GM23338 (cell line): ENCODE measurements around the gene ZNF19. TPM values are rescaled to one million over a fixed set of nuclear protein-coding genes. Genes with fewer than 3 reads are reported as not detected.

Source experiments
- ATAC-seq: fragments of 200-7000 bp; cut with Tn5 transposase; 3 replicates; pipeline ENCODE4 v1.9.1; 2020
- DNase-seq: peaks from one replicate; pipeline ENCODE4 v3.0.0-alpha.2; 2015; ENCODE audit warnings: low spot score
- H2AFZ ChIP-seq: fragments of 200-600 bp; sonication (generic); 2 replicates; pipeline ENCODE4 v1.8.0; 2016; ENCODE audit warnings: antibody characterized with exemption, mild to moderate bottlenecking, moderate library complexity
- H3F3A ChIP-seq: fragments of 200-600 bp; sonication (generic); replicated peaks from 2 replicates; pipeline ENCODE4 v1.8.0; 2017; ENCODE audit warnings: antibody characterized with exemption, mixed run types, low read depth
- H3K27ac ChIP-seq: fragments of 200-600 bp; sonication (generic); 2 replicates; pipeline ENCODE4 v1.6.1; 2016; ENCODE audit warnings: low read depth
- H3K27me3 ChIP-seq: fragments of 200-600 bp; sonication (generic); 2 replicates; pipeline ENCODE4 v1.8.0; 2016; ENCODE audit warnings: mild to moderate bottlenecking, mixed run types, moderate library complexity; ENCODE audit not compliant: insufficient read depth
- H3K36me3 ChIP-seq: fragments of 200-600 bp; sonication (generic); 2 replicates; pipeline ENCODE4 v1.8.0; 2016; ENCODE audit warnings: mild to moderate bottlenecking; ENCODE audit not compliant: insufficient read depth
- H3K4me1 ChIP-seq: fragments of 200-600 bp; sonication (generic); 2 replicates; pipeline ENCODE4 v1.8.0; 2016; ENCODE audit warnings: mild to moderate bottlenecking, moderate library complexity; ENCODE audit not compliant: insufficient read depth
- H3K4me2 ChIP-seq: fragments of 200-600 bp; sonication (generic); 2 replicates; pipeline ENCODE4 v1.7.1; 2017; ENCODE audit warnings: mixed run types
- H3K4me3 ChIP-seq: fragments of 200-600 bp; sonication (generic); 2 replicates; pipeline ENCODE4 v1.6.1; 2016; ENCODE audit warnings: mixed run types
- H3K79me2 ChIP-seq: fragments of 200-600 bp; sonication (generic); replicated peaks from 2 replicates; pipeline ENCODE4 v1.8.0; 2017; ENCODE audit warnings: mild to moderate bottlenecking; ENCODE audit not compliant: insufficient read depth
- H3K9me2 ChIP-seq: fragments of 200-600 bp; sonication (generic); 2 replicates; pipeline ENCODE4 v1.8.0; 2017; ENCODE audit not compliant: insufficient read depth
- H4K20me1 ChIP-seq: fragments of 200-600 bp; sonication (generic); replicated peaks from 2 replicates; pipeline ENCODE4 v1.8.0; 2017; ENCODE audit warnings: mild to moderate bottlenecking; ENCODE audit not compliant: insufficient read depth
- H3K27ac Mint-ChIP-seq: 2 replicates; pipeline ENCODE4 v1.8.0; 2020; ENCODE audit warnings: inconsistent platforms, mild to moderate bottlenecking, moderate library complexity, mixed read lengths
- H3K27me3 Mint-ChIP-seq: 3 replicates; pipeline ENCODE4 v1.8.0; 2022; ENCODE audit warnings: low read depth, mild to moderate bottlenecking, moderate library complexity, mixed read lengths, inconsistent platforms; ENCODE audit not compliant: insufficient read depth, poor library complexity
- H3K36me3 Mint-ChIP-seq: 3 replicates; pipeline ENCODE4 v1.8.0; 2021; ENCODE audit warnings: low read depth, mild to moderate bottlenecking, inconsistent platforms, moderate library complexity, mixed read lengths
- H3K4me1 Mint-ChIP-seq: 3 replicates; pipeline ENCODE4 v1.8.0; 2020; ENCODE audit warnings: mild to moderate bottlenecking, inconsistent platforms, mixed read lengths
- H3K4me3 Mint-ChIP-seq: 3 replicates; pipeline ENCODE4 v1.8.0; 2021; ENCODE audit warnings: moderate library complexity, mild to moderate bottlenecking, inconsistent platforms, mixed read lengths
- H3K9me3 Mint-ChIP-seq: 3 replicates; pipeline ENCODE4 v1.8.0; 2020; ENCODE audit warnings: moderate library complexity, mild to moderate bottlenecking, inconsistent platforms, mixed read lengths
- CREB1 ChIP-seq: fragments of 250-450 bp; sonication (Bioruptor Pico); IDR thresholded peaks from 2 replicates; pipeline ENCODE4 v1.5.0; 2020; ENCODE audit warnings: low read depth, mild to moderate bottlenecking, moderate library complexity
- CTCF ChIP-seq, 2 experiments: fragments of 200-600 bp in 1 of 2; sonication (generic) in 1 of 2; conservative IDR thresholded peaks; 2 replicates each; pipeline versions ENCODE4 v1.5.1 to v1.6.1; 2016 to 2017; ENCODE audit warnings: antibody characterized with exemption in 2 of 2, low read depth in 2 of 2, mild to moderate bottlenecking in 2 of 2, moderate library complexity in 1 of 2
- JUNB ChIP-seq: IDR thresholded peaks from one replicate; pipeline ENCODE4 v1.6.1; 2016; ENCODE audit warnings: antibody characterized with exemption; ENCODE audit not compliant: unreplicated experiment
- POLR2AphosphoS5 ChIP-seq: IDR thresholded peaks from 2 replicates; pipeline ENCODE4 v1.6.1; 2016; ENCODE audit warnings: antibody characterized with exemption, low read depth
- ZNF114 ChIP-seq: fragments of 250-450 bp; sonication (Bioruptor Pico); IDR thresholded peaks from 2 replicates; pipeline ENCODE4 v1.5.0; 2020; ENCODE audit warnings: mild to moderate bottlenecking, moderate library complexity
- ZNF462 ChIP-seq: fragments of 250-450 bp; sonication (Bioruptor Pico); IDR thresholded peaks from 2 replicates; pipeline ENCODE4 v1.5.0; 2020; ENCODE audit warnings: mild to moderate bottlenecking, moderate library complexity
- polyA plus RNA-seq: library from polyadenylated mRNA; unstranded; fragments of >200 nt; fragmentation: Nextera tagmentation; extraction: Ambion mirVana; gene quantifications from 2 replicates; pipeline ENCODE4 v1.2.1, GENCODE V29; 2016
- total RNA-seq: library from RNA; depleted of rRNA; stranded (reverse); fragments of >200 nt; shearing (Covaris generic); gene quantifications from 2 replicates; pipeline ENCODE4 v1.2.3, GENCODE V29; 2014

Gene ZNF19
- total and polyA plus RNA-seq, 2 experiments from 2014 or later, result 1.0 to 4.8 TPM

DNA sequence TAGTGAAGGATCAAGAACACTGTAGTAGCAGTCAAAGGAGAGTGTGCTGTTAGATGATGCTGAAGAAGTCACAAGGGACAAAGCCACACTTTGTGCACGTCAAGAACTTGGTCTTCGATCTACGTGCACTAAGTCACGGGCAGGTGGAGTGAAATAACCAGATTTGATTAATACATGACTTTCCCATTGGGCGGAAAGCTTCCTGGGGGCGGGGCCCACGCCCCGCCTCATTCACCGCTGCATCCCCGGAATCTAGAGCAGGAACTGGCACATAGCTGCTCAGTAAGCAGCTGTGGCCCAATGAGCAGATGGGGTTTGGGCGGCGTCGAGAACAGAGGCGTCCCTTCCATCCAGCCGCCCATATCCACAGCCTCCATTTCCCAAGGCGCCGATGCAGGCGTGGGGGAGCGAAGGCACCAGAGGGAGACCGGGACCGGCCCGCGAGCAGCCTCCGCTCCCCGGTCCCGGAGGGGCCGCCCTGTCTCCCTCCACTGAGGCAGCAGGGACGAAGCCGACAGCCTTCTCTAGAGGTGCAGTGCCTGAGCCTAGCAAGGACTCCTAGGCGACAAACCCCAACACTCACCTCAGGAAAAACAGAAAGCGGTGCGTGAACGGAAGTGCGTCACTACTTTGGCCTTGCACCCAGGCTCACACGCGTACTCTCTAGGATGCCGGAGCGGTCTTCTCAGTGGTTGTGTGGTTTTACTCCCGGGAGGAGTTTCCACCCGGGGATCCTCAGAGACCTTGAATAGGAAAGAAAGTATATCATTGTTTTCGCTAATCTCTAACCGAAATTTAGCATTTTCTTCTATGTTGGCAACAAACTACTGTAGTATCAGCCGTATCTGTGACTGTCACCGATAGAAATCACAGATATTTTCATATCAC is 4.9 kb downstream of the ZNF19 start:
- Histone ChIP-seq H2AFZ (peak overlapping the region; percentile 95), H3K27me3 (no peaks in the 10 kb centered on the region), H3K4me2 (peak overlapping the region; percentile 74), H3K9me2 (no peaks in the 10 kb centered on the region), H3F3A (no peaks in the 10 kb centered on the region), H4K20me1 (no peaks in the 10 kb centered on the region), H3K4me3 (peak overlapping the region; percentile 80), H3K79me2 (no peaks in the 10 kb centered on the region), H3K27ac (peak overlapping the region; percentile 96), H3K36me3 (no peaks in the 10 kb centered on the region), H3K4me1 (no peaks in the 10 kb centered on the region; the same call in none of the 2 replicates)
- no peaks in the 10 kb centered on the region for H3K27me3 Mint-ChIP-seq
- peak overlapping the region; percentile 82 for H3K4me3 Mint-ChIP-seq
- DNase-seq, result peak; percentile 93
- H3K9me3 Mint-ChIP-seq, result no peaks in the 10 kb centered on the region
- TF ChIP-seq JUNB (no peak), CTCF (conservative IDR thresholded peaks at IDR 0.05; ENCODE audit: low read depth in 2 of 2) (no peak), ZNF462 (no peak), POLR2AphosphoS5 (peak; percentile 82; the same call in 1 of the 2 replicates), CREB1 (CRISPR knock-in tag) (peak; percentile 92), ZNF114 (CRISPR knock-in tag) (no peak)
- peak; percentile 96 for ATAC-seq
- no peaks in the 10 kb centered on the region for H3K36me3 Mint-ChIP-seq
- H3K27ac Mint-ChIP-seq, result peak overlapping the region; percentile 74
- H3K4me1 Mint-ChIP-seq, result peaks cover 7% of the 10 kb centered on the region; the same call in 2 of the 3 replicates
